H1 (cell line): Measurements from ENCODE around the gene STAP2. TPM values are rescaled to one million over a fixed set of nuclear protein-coding genes. Genes with fewer than 3 reads are reported as not detected.

Experiments
- CTCF ChIA-PET: fragments of 300-600 bp; sonication (Branson Sonifier 250); formaldehyde crosslinking; loops from one replicate; lab custom pipeline; 2021; ENCODE audit not compliant: partially characterized antibody; lab: Charles Lee
- POLR2A ChIA-PET: fragments of 300-600 bp; sonication (Branson Sonifier 250); formaldehyde crosslinking; loops from one replicate; lab custom pipeline; 2021; ENCODE audit warnings: inconsistent platforms; ENCODE audit not compliant: partially characterized antibody; lab: Charles Lee
- DNase-seq, 2 experiments: peaks; one replicate each; pipeline versions ENCODE4 v3.0.0 to v3.0.0-alpha.2; 2010 to 2022; ENCODE audit warnings: low spot score in 2 of 2, low read depth in 1 of 2, mixed read lengths in 1 of 2
- FAIRE-seq: peaks from 2 replicates; lab custom pipeline; 2011; peaks lifted over from hg19 to GRCh38; lab: Jason Lieb, UNC
- H2AFZ ChIP-seq: 2 replicates; pipeline ENCODE4 v1.8.1; 2012; ENCODE audit warnings: low read length, inconsistent platforms
- H2AK5ac ChIP-seq: 2 replicates; pipeline ENCODE4 v1.6.1; 2013; ENCODE audit warnings: low read depth, low read length
- H2BK120ac ChIP-seq: replicated peaks from 2 replicates; pipeline ENCODE3; 2013; ENCODE audit warnings: low read depth, low read length, inconsistent platforms
- H2BK12ac ChIP-seq: 2 replicates; pipeline ENCODE4 v1.6.1; 2013; ENCODE audit warnings: low read depth, low read length
- H2BK15ac ChIP-seq: 2 replicates; pipeline ENCODE4 v1.6.1; 2013; ENCODE audit warnings: low read length
- H2BK20ac ChIP-seq: 2 replicates; pipeline ENCODE4 v1.6.1; 2013; ENCODE audit warnings: low read length
- H2BK5ac ChIP-seq: 2 replicates; pipeline ENCODE4 v1.6.1; 2013; ENCODE audit warnings: low read depth, low read length
- H3K14ac ChIP-seq: 2 replicates; pipeline ENCODE4 v1.6.1; 2013; ENCODE audit warnings: inconsistent platforms; ENCODE audit not compliant: insufficient read length
- H3K18ac ChIP-seq: 2 replicates; pipeline ENCODE4 v1.6.1; 2013; ENCODE audit warnings: low read length; ENCODE audit errors: extremely low read depth
- H3K23ac ChIP-seq: 2 replicates; pipeline ENCODE4 v1.6.1; 2013; ENCODE audit warnings: inconsistent platforms; ENCODE audit not compliant: insufficient read length
- H3K23me2 ChIP-seq: 2 replicates; pipeline ENCODE4 v1.6.1; 2013; ENCODE audit warnings: low read depth, low read length
- H3K27ac ChIP-seq: 2 replicates; pipeline ENCODE4 v1.6.1; 2011; ENCODE audit warnings: low read depth, low read length, inconsistent platforms
- H3K27me3 ChIP-seq, 4 experiments: replicated peaks in 1 of 4; 1 replicate in 1 of 4; 2 replicates in 3 of 4; pipeline versions ENCODE4 v1.6.1 to v1.8.1; 2011 to 2013; ENCODE audit warnings: low read length in 3 of 4, mild to moderate bottlenecking in 3 of 4, inconsistent platforms in 2 of 4, mixed read lengths in 2 of 4, moderate library complexity in 1 of 4; ENCODE audit not compliant: control insufficient read depth in 3 of 4, insufficient read depth in 3 of 4; ENCODE audit errors: extremely low read depth in 1 of 4
- H3K36me3 ChIP-seq, 4 experiments: 2 replicates each; pipeline versions ENCODE4 v1.6.1 to v1.8.1; 2011 to 2013; ENCODE audit warnings: mild to moderate bottlenecking in 4 of 4, low read length in 3 of 4, moderate library complexity in 2 of 4, control low read depth in 1 of 4, inconsistent platforms in 1 of 4; ENCODE audit not compliant: insufficient read depth in 4 of 4, control insufficient read depth in 2 of 4
- H3K4ac ChIP-seq: replicated peaks from 2 replicates; pipeline ENCODE3; 2013; ENCODE audit warnings: low read length, low read depth, mixed read lengths, inconsistent platforms; ENCODE audit not compliant: insufficient read length
- H3K4me1 ChIP-seq, 4 experiments: replicated peaks in 1 of 4; 1 replicate in 1 of 4; 2 replicates in 3 of 4; pipeline versions ENCODE4 v1.6.1 to v1.8.1; 2011 to 2013; ENCODE audit warnings: low read length in 3 of 4, inconsistent platforms in 2 of 4, mixed read lengths in 1 of 4; ENCODE audit not compliant: insufficient read depth in 4 of 4, control insufficient read depth in 3 of 4
- H3K4me2 ChIP-seq, 2 experiments: 2 replicates each; pipeline versions ENCODE4 v1.6.1 to v1.8.1; 2011 to 2013; ENCODE audit warnings: low read depth in 2 of 2, low read length in 2 of 2, control low read depth in 1 of 2, inconsistent platforms in 1 of 2, mild to moderate bottlenecking in 1 of 2; ENCODE audit not compliant: insufficient read depth in 1 of 2
- H3K4me3 ChIP-seq, 4 experiments: fragments of 200-600, 300-600 bp in 1 of 4; sonication (generic), shearing (Covaris generic), sonication (Bioruptor Twin) in 1 of 4; 2 replicates each; pipeline versions ENCODE4 v1.5.1 to v1.8.1; 2011 to 2016; ENCODE audit warnings: low read length in 4 of 4, low read depth in 3 of 4, control low read depth in 2 of 4, inconsistent platforms in 2 of 4, mild to moderate bottlenecking in 2 of 4, mixed read lengths in 1 of 4, moderate library complexity in 1 of 4; ENCODE audit not compliant: insufficient read depth in 2 of 4; ENCODE audit errors: extremely low read depth in 1 of 4
- H3K56ac ChIP-seq: replicated peaks from 2 replicates; pipeline ENCODE3; 2013; ENCODE audit warnings: low read depth, mild to moderate bottlenecking, mixed read lengths, low read length, inconsistent platforms; ENCODE audit not compliant: insufficient read length
- H3K79me1 ChIP-seq: 2 replicates; pipeline ENCODE4 v1.6.1; 2013; ENCODE audit warnings: low read depth, low read length, control low read depth
- H3K79me2 ChIP-seq, 2 experiments: 2 replicates each; pipeline versions ENCODE4 v1.6.1 to v1.8.1; 2012 to 2013; ENCODE audit warnings: low read length in 2 of 2, mild to moderate bottlenecking in 2 of 2, inconsistent platforms in 1 of 2; ENCODE audit not compliant: insufficient read depth in 2 of 2, control insufficient read depth in 1 of 2
- H3K9ac ChIP-seq, 4 experiments: replicated peaks in 1 of 4; 1 replicate in 1 of 4; 2 replicates in 3 of 4; pipeline versions ENCODE4 v1.6.1 to v1.8.1; 2011 to 2013; ENCODE audit warnings: low read depth in 3 of 4, low read length in 3 of 4, control low read depth in 2 of 4, mild to moderate bottlenecking in 2 of 4, moderate library complexity in 2 of 4, inconsistent platforms in 1 of 4; ENCODE audit errors: extremely low read depth in 1 of 4
- H3K9me3 ChIP-seq, 2 experiments: 2 replicates each; pipeline versions ENCODE4 v1.6.1 to v1.8.1; 2012 to 2013; ENCODE audit warnings: mild to moderate bottlenecking in 2 of 2, moderate library complexity in 2 of 2, control low read depth in 1 of 2, inconsistent platforms in 1 of 2, low read depth in 1 of 2, low read length in 1 of 2, mixed read lengths in 1 of 2; ENCODE audit not compliant: insufficient read depth in 2 of 2
- H4K20me1 ChIP-seq, 2 experiments: replicated peaks in 1 of 2; 2 replicates each; pipeline versions ENCODE3 to v1.8.1; 2011 to 2013; ENCODE audit warnings: inconsistent platforms in 2 of 2, low read length in 2 of 2, mild to moderate bottlenecking in 1 of 2; ENCODE audit not compliant: insufficient read depth in 2 of 2, control insufficient read depth in 1 of 2
- H4K5ac ChIP-seq: 2 replicates; pipeline ENCODE4 v1.6.1; 2013; ENCODE audit warnings: low read length, low read depth, mixed read lengths, inconsistent platforms; ENCODE audit not compliant: insufficient read length
- H4K8ac ChIP-seq: 2 replicates; pipeline ENCODE4 v1.8.0; 2013; ENCODE audit warnings: mild to moderate bottlenecking, moderate library complexity, low read length, inconsistent platforms; ENCODE audit not compliant: insufficient read depth; ENCODE audit errors: extremely low read depth
- H4K91ac ChIP-seq: replicated peaks from 2 replicates; pipeline ENCODE3; 2013; ENCODE audit warnings: low read length, mixed read lengths, inconsistent platforms; ENCODE audit not compliant: insufficient read length
- CBX8 ChIP-seq: fragments of 300-800, 300-1000 bp; sonication (generic); IDR thresholded peaks from 2 replicates; pipeline ENCODE4 v1.7.1; 2016; ENCODE audit warnings: low read depth, low read length, borderline replicate concordance
- CTCF ChIP-seq, 3 experiments: IDR thresholded peaks; 1 replicate in 2 of 3; 2 replicates in 1 of 3; pipeline versions ENCODE4 v1.5.1 to v1.6.1; 2011; ENCODE audit warnings: low read length in 3 of 3, mild to moderate bottlenecking in 3 of 3, inconsistent platforms in 2 of 3, low read depth in 1 of 3, moderate library complexity in 1 of 3; ENCODE audit not compliant: insufficient read depth in 1 of 3; ENCODE audit errors: control extremely low read depth in 1 of 3
- GABPA ChIP-seq: IDR thresholded peaks from 2 replicates; pipeline ENCODE4 v1.6.1; 2011; ENCODE audit warnings: mild to moderate bottlenecking, low read length, moderate library complexity, borderline replicate concordance; ENCODE audit not compliant: insufficient read depth
- GTF2F1 ChIP-seq: IDR thresholded peaks from 2 replicates; pipeline ENCODE4 v1.6.1; 2012; ENCODE audit warnings: low read depth, low read length, improper control_type of control experiment, borderline replicate concordance
- NRF1 ChIP-seq: IDR thresholded peaks from 2 replicates; pipeline ENCODE4 v1.6.1; 2011; ENCODE audit warnings: mild to moderate bottlenecking, low read depth, low read length, improper control_type of control experiment
- SAP30 ChIP-seq: fragments of 300-600 bp; sonication (generic); IDR thresholded peaks from 2 replicates; pipeline ENCODE4 v1.7.1; 2012; ENCODE audit warnings: low read length, moderate library complexity, mild to moderate bottlenecking, inconsistent platforms; ENCODE audit not compliant: insufficient read depth, insufficient replicate concordance
- SIRT6 ChIP-seq: IDR thresholded peaks from one replicate; pipeline ENCODE4 v1.7.1; 2012; ENCODE audit warnings: low read length, inconsistent platforms
- SP1 ChIP-seq: IDR thresholded peaks from 2 replicates; pipeline ENCODE4 v1.6.1; 2011; ENCODE audit warnings: low read depth, low read length
- TBP ChIP-seq: IDR thresholded peaks from 2 replicates; pipeline ENCODE4 v1.6.1; 2011; ENCODE audit warnings: low read depth, low read length, improper control_type of control experiment
- TCF12 ChIP-seq: IDR thresholded peaks from 2 replicates; pipeline ENCODE4 v1.6.1; 2011; ENCODE audit warnings: low read depth, mild to moderate bottlenecking, low read length
- WGBS, 2 experiments: shearing (Covaris generic) in 1 of 2; methylation state at CpG; one replicate each; pipeline versions ENCODE4 v1.1.6 to v1.1.7; 2013 to 2015; ENCODE audit warnings: low lambda C conversion rate in 2 of 2, mixed read lengths in 2 of 2, inconsistent platforms in 1 of 2, low coverage in 1 of 2, missing lambda C conversion rate in 1 of 2; ENCODE audit not compliant: insufficient replicate concordance in 2 of 2, insufficient coverage in 1 of 2, insufficient read length in 1 of 2; ENCODE audit errors: extremely low coverage in 1 of 2, missing lambda C conversion rate in 1 of 2; 5-methylcytosine and 5-hydroxymethylcytosine counted together
- polyA plus RNA-seq, 7 experiments: library from polyadenylated mRNA; depleted of rRNA in 3 of 7; stranded (reverse) in 5 of 7; unstranded in 2 of 7; fragments of >200 nt in 5 of 7; fragments of 200-250 nt in 2 of 7; gene quantifications; 1 replicate in 5 of 7; 2 replicates in 1 of 7; 4 replicates in 1 of 7; pipeline versions ENCODE4 v1.2.1 to v1.2.3, GENCODE V29; 2011 to 2013; ENCODE audit warnings: missing spikeins in 2 of 7, mixed read lengths in 2 of 7
- total RNA-seq: library from RNA; stranded (reverse); fragmentation: NEBNext Ultra II Directional; extraction: Animal tissue kit (Norgen Biotek cat#: 25700); gene quantifications from 2 replicates; pipeline ENCODE4 v1.2.1, GENCODE V29; 2021

STAP2 gene
- total and polyA plus RNA-seq, 2 of the 8 experiments (the other 6 are each of a cell fraction or from before 2014, with no cell fraction given): 15.3 to 37.3 TPM

- ChIA-PET CTCF (interaction anchor here (0.6 to 4.9 kb wide), 8 partner anchors 11 to 57 kb away, joined by 3 to 47 read pairs (median 3); no protein-coding TSS in a partner anchor), POLR2A (interaction anchor here (0.7 to 1.3 kb wide), 4 partner anchors 12 to 43 kb away, joined by 3 to 4 read pairs (median 3); no protein-coding TSS in a partner anchor)
- TF ChIP-seq CBX8 (no peak), TBP (no peak), CTCF (IDR thresholded peaks at IDR 0.05; ENCODE audit: control extremely low read depth in 1 of 3, insufficient read depth in 1 of 3, low read depth in 1 of 3, low read length in 3 of 3) (no peak), GTF2F1 (no peak), SP1 (no peak), TCF12 (no peak), GABPA (no peak), SIRT6 (no peak), SAP30 (no peak), NRF1 (no peak)
Observed at GRCh38 chr19:4298810-4299550, 39.6 kb downstream of the STAP2 start.

More at GRCh38 chr19:4298810-4299550, 39.6 kb downstream of the STAP2 start:
- Histone ChIP-seq H3K4ac (no peak overlapping the region), H3K9ac (no peak overlapping the region), H2AK5ac (no peak overlapping the region), H3K79me2 (no peaks in the 10 kb centered on the region), H2AFZ (no peak overlapping the region), H3K9me3 (no peaks in the 10 kb centered on the region), H4K5ac (no peak overlapping the region), H3K27me3 (no peaks in the 10 kb centered on the region), H2BK12ac (no peak overlapping the region), H2BK120ac (no peak overlapping the region), H4K91ac (no peak overlapping the region), H4K20me1 (no peaks in the 10 kb centered on the region), H3K36me3 (no peaks in the 10 kb centered on the region), H3K23ac (no peak overlapping the region), H3K27ac (no peak overlapping the region), H3K4me1 (peaks cover 0 to 15% (median 1%) of the 10 kb centered on the region in 4 experiments; a peak in 5 of 7 replicates), H2BK15ac (no peak overlapping the region), H3K79me1 (no peaks in the 10 kb centered on the region), H2BK5ac (no peak overlapping the region), H3K56ac (no peak overlapping the region), H3K4me2 (no peak overlapping the region), H3K4me3 (no peak overlapping the region), H3K18ac (no peak overlapping the region), H3K23me2 (no peaks in the 10 kb centered on the region), H4K8ac (no peak overlapping the region), H3K14ac (no peak overlapping the region), H2BK20ac (no peak overlapping the region)
- 76% methylated on average over 8 of the region's 8 CpGs; no CpG with 5 or more reads in 1 of the 2 experiments for WGBS, 2 experiments
- no peak for FAIRE-seq
- no peak for DNase-seq
